ENCODE measurements around the gene LSM14B. TPM values are rescaled to one million over a fixed set of nuclear protein-coding genes. Genes with fewer than 3 reads are reported as not detected.

The LSM14B gene
- total RNA-seq, 1 donor from 2014 or later = 67.8 TPM

- Mint-ChIP-seq H3K4me3 (ENCODE audit: unreplicated experiment) (peak within 1 kb of the TSS; percentile 85), H3K36me3 (ENCODE audit: unreplicated experiment) (peaks cover 12% of the 10 kb centered on the region), H3K9me3 (ENCODE audit: unreplicated experiment) (no peaks in the 10 kb centered on the region), H3K27ac (ENCODE audit: unreplicated experiment) (peak within 1 kb of the TSS; percentile 89), H3K27me3 (ENCODE audit: unreplicated experiment) (no peaks in the 10 kb centered on the region), H3K4me1 (ENCODE audit: unreplicated experiment) (peaks cover 43% of the 10 kb centered on the region)
- no peak for TF ChIP-seq CTCF (IDR thresholded peaks at IDR 0.05)
- DNase-seq (ENCODE audit: extremely low spot score, unreplicated experiment) = peak; percentile 95
These were observed 21.0 kb downstream of the LSM14B start, which contains the start of the genes PSMA7 and SS18L1 for GRCh38 chr20:62143081-62143956. Gene PSMA7 (minus strand): TSS chr20:62143394. CDS start chr20:62143303, 91 bp downstream. Gene SS18L1 (plus strand): TSS chr20:62143769. CDS start chr20:62143821, 52 bp downstream.

- TF ChIP-seq CTCF (IDR thresholded peaks at IDR 0.05) = no peak
- no peak for DNase-seq (ENCODE audit: extremely low spot score, unreplicated experiment)
- Mint-ChIP-seq H3K27me3 (ENCODE audit: unreplicated experiment) (no peaks in the 10 kb centered on the region), H3K4me3 (ENCODE audit: unreplicated experiment) (peak overlapping the region; percentile 80), H3K36me3 (ENCODE audit: unreplicated experiment) (peaks cover 8% of the 10 kb centered on the region), H3K9me3 (ENCODE audit: unreplicated experiment) (no peaks in the 10 kb centered on the region), H3K4me1 (ENCODE audit: unreplicated experiment) (peaks cover 46% of the 10 kb centered on the region), H3K27ac (ENCODE audit: unreplicated experiment) (peak overlapping the region; percentile 76)
These were observed 21.9 kb downstream of the LSM14B start for GRCh38 chr20:62143957-62144825.

- no peak for TF ChIP-seq CTCF (IDR thresholded peaks at IDR 0.05)
- peaks cover 53% of the 10 kb centered on the region for H3K4me1 Mint-ChIP-seq (ENCODE audit: unreplicated experiment)
- H3K4me3 Mint-ChIP-seq (ENCODE audit: unreplicated experiment) = no peak overlapping the region
- H3K36me3 Mint-ChIP-seq (ENCODE audit: unreplicated experiment) = no peaks in the 10 kb centered on the region
- no peaks in the 10 kb centered on the region for H3K27me3 Mint-ChIP-seq (ENCODE audit: unreplicated experiment)
- no peaks in the 10 kb centered on the region for H3K9me3 Mint-ChIP-seq (ENCODE audit: unreplicated experiment)
- H3K27ac Mint-ChIP-seq (ENCODE audit: unreplicated experiment) = peak overlapping the region; percentile 34
- DNase-seq (ENCODE audit: extremely low spot score, unreplicated experiment) = no peak
These were observed 23.4 kb downstream of the LSM14B start for GRCh38 chr20:62145688-62146018.

GRCh38 chr20:62146019-62146755, 23.9 kb downstream of the LSM14B start:
- H3K4me3 Mint-ChIP-seq (ENCODE audit: unreplicated experiment) = no peak overlapping the region
- no peaks in the 10 kb centered on the region for H3K36me3 Mint-ChIP-seq (ENCODE audit: unreplicated experiment)
- no peaks in the 10 kb centered on the region for H3K9me3 Mint-ChIP-seq (ENCODE audit: unreplicated experiment)
- H3K27ac Mint-ChIP-seq (ENCODE audit: unreplicated experiment) = peak overlapping the region; percentile 34
- no peak for TF ChIP-seq CTCF (IDR thresholded peaks at IDR 0.05)
- DNase-seq (ENCODE audit: extremely low spot score, unreplicated experiment) = no peak
- peaks cover 49% of the 10 kb centered on the region for H3K4me1 Mint-ChIP-seq (ENCODE audit: unreplicated experiment)
- H3K27me3 Mint-ChIP-seq (ENCODE audit: unreplicated experiment) = no peaks in the 10 kb centered on the region
